Measurements from ENCODE around the gene PTTG2.

- TF ChIP-seq, protein P1, sequence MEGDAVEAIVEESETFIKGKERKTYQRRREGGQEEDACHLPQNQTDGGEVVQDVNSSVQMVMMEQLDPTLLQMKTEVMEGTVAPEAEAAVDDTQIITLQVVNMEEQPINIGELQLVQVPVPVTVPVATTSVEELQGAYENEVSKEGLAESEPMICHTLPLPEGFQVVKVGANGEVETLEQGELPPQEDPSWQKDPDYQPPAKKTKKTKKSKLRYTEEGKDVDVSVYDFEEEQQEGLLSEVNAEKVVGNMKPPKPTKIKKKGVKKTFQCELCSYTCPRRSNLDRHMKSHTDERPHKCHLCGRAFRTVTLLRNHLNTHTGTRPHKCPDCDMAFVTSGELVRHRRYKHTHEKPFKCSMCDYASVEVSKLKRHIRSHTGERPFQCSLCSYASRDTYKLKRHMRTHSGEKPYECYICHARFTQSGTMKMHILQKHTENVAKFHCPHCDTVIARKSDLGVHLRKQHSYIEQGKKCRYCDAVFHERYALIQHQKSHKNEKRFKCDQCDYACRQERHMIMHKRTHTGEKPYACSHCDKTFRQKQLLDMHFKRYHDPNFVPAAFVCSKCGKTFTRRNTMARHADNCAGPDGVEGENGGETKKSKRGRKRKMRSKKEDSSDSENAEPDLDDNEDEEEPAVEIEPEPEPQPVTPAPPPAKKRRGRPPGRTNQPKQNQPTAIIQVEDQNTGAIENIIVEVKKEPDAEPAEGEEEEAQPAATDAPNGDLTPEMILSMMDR (IDR thresholded peaks at IDR 0.05): no peak
- no peak for TF ChIP-seq POLR2A (IDR thresholded peaks at IDR 0.05)
- TF ChIP-seq EP300 (IDR thresholded peaks at IDR 0.05): no peak
These were observed 48.4 kb downstream of the PTTG2 start for GRCh38 chr4:38008571-38009021.

Data from tibial nerve (tissue), 4 donors.